NOMO-1 treated with dmso at 0.1 percent for 144 hours (cell line): Measurements from ENCODE around the gene OR4N2.
"Not testable (repeated sequence)": the region's sequence is repeated elsewhere in the genome, so short reads cannot be mapped to it uniquely, and the experiment has no call there.

Experiments
- DNase-seq: peaks from one replicate; lab custom pipeline; 2025; ENCODE audit not compliant: unreplicated experiment; lab: John Stamatoyannopoulos, UW

The OR4N2 gene

DNA sequence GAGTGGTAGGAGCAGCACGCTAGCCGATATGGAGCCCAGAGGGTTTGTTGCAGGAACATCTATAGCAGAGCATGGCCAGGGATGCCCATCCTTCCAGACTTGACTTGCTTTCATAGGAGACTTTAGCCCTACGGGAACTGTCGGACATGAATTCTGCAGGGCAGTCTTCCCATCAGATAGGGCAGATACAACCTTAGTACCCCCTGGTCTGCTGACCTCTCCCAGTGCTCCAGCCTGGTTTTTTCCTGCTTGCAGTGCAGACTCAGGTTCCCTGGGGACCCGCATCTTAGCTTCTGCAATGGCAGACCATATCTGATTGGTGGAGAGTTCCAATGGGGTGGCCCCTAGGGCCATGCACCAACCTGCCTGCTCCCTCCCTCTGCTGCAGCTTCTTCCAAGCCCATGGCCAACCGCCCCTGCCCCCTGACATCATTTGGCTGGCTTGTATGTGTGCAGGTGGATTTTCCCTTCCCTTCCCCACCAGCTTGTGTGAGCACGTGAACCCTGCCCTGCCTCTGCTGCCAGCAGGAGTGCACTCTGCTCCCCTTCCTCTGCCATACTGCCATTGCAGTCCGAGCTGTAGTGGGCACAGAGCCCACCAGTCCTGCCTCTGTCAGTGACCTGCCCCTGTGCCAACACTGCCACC lies 30.8 kb downstream of the OR4N2 start:
- DNase-seq, result not testable (repeated sequence)

DNA sequence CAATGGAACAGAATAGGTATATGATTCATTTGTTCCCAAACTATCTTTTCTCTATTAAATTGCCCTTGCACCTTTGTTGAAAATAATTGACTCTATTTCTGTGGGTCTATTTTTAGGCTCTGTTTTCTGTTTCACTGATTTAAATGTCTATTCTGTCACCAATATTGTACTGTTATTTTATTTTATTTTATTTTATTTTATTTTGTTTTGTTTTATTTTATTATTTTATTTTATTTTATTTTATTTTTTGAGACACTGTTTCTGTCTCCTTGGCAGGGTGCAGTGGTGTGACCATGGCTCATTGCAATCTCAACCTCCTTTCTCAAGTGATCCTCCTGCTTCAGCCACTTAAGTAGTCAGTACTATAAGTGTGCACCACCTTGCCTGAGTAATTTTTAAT lies 34.9 kb downstream of the OR4N2 start:
- no peak for DNase-seq

DNA sequence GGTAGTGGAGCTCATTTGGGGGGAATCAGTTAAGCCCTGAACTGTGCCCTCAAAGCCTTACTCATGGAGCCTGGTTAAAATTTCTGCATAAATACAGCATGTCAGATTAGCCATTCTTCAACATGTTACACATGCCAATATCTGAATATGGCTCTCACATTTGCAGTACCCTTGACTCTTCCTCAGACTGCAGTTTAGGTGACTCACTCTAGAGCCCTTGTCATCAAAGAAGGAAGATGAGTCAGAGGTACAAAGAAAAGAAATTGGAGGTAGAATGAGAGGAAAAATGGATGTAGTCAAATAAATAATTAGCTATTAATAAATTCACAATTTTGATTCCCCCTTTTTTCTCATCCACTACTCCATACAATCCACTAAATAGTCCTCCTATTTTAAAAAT lies 47.8 kb downstream of the OR4N2 start:
- DNase-seq, result no peak

DNA sequence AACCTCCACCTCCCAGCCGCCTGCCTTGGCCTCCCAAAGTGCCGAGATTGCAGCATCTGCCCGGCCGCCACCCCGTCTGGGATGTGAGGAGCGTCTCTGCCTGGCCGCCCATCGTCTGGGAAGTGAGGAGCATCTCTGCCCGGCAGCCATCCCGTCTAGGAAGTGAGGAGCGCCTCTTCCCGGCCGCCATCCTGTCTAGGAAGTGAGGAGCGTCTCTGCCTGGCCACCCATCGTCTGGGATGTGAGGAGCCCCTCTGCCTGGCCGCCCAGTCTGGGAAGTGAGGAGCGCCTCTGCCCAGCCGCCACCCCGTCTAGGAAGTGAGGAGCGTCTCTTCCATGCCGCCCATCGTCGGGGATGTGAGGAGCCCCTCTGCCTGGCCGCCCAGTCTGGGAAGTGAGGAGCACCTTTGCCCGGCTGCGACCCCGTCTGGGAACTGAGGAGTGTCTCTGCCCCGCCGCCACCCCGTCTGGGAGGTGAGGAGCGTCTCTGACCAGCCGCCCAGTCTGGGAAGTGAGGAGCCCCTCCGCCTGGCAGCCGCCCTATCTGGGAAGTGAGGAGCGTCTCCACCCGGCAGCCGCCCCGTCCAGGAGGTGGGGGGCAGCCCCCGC lies 62.6 kb downstream of the OR4N2 start:
- not testable (repeated sequence) for DNase-seq

DNA sequence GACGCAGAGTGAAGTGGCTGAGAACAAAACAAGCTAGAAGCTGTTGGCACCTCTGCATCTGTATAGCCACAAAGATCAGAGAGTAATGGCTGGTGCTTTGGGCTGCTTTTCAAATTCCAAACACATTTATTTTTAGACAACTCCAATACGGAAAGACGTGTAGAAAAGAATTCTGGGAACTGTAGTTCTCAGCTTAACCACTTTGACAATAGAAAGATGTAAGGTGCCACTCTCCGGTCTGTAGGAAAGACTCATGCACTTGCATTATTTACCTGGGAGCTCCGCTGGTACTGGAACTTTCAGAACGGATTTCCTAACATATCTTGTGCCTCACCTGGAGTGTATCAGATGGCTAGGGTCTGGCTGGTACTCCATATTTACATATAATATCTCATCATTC lies 69.6 kb downstream of the OR4N2 start:
- DNase-seq, result no peak

DNA sequence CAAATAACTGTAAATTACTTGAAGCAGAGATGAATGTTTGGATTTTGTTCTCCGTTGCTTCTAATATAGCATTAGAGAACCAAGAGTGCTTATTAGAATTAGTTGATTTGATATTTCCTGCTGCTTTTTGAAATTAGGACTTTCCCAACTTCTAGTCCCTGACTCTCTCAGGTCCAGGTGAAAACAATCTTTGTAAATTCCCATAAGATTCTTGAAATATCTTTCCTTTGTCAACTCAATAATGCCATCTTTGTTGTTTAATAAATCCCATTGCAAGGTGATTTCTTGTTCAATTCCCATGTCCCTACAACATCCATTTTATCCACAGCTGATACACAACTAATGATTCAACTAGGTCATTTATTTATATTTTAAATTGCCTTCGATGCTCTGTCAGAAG lies 71.3 kb downstream of the OR4N2 start, which contains the start of gene OR4K2:
TSS of gene OR4K2 (plus strand) at position 301 of the 400 bp plus-strand sequence. CDS start 1,126 bp downstream, outside the sequence.
- no peak for DNase-seq

DNA sequence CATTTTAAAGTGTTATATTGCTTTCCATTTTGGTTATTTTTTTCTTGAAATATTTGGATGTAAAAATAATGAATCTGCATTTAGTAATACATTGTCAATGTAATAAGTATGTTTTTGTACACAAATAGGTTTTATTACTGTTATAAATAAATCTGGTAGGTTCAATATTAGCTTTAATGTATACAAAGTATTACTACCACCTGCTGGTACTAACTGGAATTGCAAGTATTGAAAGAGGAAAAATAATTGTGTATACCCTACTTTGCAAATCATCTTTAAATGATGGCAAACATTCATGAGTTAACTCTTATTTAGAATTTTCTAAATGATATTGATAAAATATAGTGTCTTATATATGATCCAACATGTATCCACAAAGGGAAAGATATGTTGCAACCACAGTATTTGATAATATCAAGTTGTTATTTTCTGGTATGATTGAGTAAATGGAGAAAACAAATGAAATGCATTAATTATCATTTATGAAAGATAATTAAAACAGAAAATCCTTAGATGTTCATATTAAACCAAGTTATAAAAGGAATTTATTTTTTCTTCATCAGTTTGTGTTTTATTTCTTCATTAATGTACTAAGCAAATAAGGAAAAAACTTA lies 74.6 kb downstream of the OR4N2 start:
- DNase-seq, result no peak
